Measurements from ENCODE around the gene GNPTAB. TPM values are rescaled to one million over a fixed set of nuclear protein-coding genes. Genes with fewer than 3 reads are reported as not detected.

GNPTAB gene
- total RNA-seq, 2 donors from 2014 or later = 24.0 to 28.3 TPM

DNA sequence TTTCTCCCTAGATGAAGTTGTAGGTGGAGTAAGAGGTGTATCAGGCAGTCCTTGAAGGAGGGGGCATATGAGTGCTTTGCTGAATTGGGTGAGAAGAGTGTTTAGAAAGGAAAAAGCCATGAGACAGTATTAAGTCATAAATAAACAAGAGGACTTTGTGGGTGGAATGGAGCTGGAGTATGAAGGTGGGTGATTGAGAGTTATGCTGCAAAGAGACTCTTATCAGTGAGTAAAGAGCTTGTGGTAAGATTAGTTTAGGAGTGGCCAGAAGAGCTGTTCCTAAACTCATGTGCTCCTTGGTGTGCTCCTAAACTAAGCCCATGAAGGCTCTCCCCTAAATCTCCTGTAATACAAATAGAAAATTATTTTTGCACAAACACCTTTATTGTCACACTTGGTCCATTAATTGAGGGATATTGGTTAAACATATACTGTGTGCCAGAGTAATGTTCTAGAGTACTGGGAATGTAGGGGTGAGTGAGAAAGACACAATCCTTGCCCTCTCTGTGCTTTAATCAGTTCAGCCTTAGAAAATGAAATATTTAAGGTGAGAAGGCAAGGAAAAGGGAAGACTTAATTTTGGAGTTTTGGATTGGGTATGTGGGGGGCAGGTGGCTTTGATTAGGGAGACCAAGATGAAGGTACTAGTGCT, 123.5 kb downstream of the GNPTAB start:
- H3K27me3 ChIP-seq (replicated peaks; ENCODE audit: insufficient read depth) = no peaks in the 10 kb centered on the region
- ATAC-seq (ENCODE audit: insufficient number of reproducible peaks, low FRiP score, low read depth) (no peak), DNase-seq (ENCODE audit: low spot score) (no peak)
- no peaks in the 10 kb centered on the region for H3K9me3 ChIP-seq
- H3K36me3 ChIP-seq = no peaks in the 10 kb centered on the region
- TF ChIP-seq, protein P1, sequence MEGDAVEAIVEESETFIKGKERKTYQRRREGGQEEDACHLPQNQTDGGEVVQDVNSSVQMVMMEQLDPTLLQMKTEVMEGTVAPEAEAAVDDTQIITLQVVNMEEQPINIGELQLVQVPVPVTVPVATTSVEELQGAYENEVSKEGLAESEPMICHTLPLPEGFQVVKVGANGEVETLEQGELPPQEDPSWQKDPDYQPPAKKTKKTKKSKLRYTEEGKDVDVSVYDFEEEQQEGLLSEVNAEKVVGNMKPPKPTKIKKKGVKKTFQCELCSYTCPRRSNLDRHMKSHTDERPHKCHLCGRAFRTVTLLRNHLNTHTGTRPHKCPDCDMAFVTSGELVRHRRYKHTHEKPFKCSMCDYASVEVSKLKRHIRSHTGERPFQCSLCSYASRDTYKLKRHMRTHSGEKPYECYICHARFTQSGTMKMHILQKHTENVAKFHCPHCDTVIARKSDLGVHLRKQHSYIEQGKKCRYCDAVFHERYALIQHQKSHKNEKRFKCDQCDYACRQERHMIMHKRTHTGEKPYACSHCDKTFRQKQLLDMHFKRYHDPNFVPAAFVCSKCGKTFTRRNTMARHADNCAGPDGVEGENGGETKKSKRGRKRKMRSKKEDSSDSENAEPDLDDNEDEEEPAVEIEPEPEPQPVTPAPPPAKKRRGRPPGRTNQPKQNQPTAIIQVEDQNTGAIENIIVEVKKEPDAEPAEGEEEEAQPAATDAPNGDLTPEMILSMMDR (IDR thresholded peaks at IDR 0.05) = no peak
- peaks cover 0 to 3% of the 10 kb centered on the region in 2 donors for H3K4me1 ChIP-seq (ENCODE audit: control insufficient read depth in 1 of 2, low read depth in 2 of 2)
- no peak overlapping the region for H3K27ac ChIP-seq
- H3K4me3 ChIP-seq = no peak overlapping the region

DNA sequence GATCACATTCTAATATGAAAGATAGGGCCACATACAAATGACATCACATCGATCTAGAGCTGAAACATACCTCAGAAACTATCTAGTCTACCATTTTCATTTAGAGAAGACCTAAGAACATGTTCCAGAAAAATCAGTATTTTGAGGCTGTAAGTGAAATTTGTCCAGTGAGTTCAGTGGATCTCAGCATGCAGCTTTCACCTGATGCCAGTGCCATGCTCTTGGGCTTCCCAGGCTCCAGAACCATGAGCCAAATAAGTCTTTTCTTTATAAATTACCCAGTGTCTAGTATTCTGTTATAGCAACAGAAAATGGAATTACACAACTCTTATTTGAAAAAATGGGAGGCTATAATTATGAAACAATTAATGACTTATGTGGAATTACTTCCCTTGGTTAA, 124.4 kb downstream of the GNPTAB start:
- no peak overlapping the region for H3K4me3 ChIP-seq
- H3K9me3 ChIP-seq = no peaks in the 10 kb centered on the region
- H3K4me1 ChIP-seq (ENCODE audit: control insufficient read depth in 1 of 2, low read depth in 2 of 2) = peaks cover 3 to 5% of the 10 kb centered on the region in 2 donors
- H3K27me3 ChIP-seq (replicated peaks; ENCODE audit: insufficient read depth) = no peaks in the 10 kb centered on the region
- H3K27ac ChIP-seq = no peak overlapping the region
- TF ChIP-seq, protein P1 (IDR thresholded peaks at IDR 0.05) = no peak
- no peaks in the 10 kb centered on the region for H3K36me3 ChIP-seq
- ATAC-seq (ENCODE audit: insufficient number of reproducible peaks, low FRiP score, low read depth) = no peak
- DNase-seq (ENCODE audit: low spot score) = no peak

GRCh38 chr12:101703487-101703886, 127.3 kb downstream of the GNPTAB start:
- H3K4me3 ChIP-seq = no peak overlapping the region
- ATAC-seq (ENCODE audit: insufficient number of reproducible peaks, low FRiP score, low read depth) = no peak

GRCh38 chr12:101700299-101700820, 130.4 kb downstream of the GNPTAB start:
- no peak for DNase-seq (ENCODE audit: low spot score)
- H3K9me3 ChIP-seq = no peaks in the 10 kb centered on the region
- no peaks in the 10 kb centered on the region for H3K36me3 ChIP-seq
- H3K4me1 ChIP-seq (ENCODE audit: control insufficient read depth in 1 of 2, low read depth in 2 of 2) = peaks cover 9 to 47% of the 10 kb centered on the region in 2 donors
- TF ChIP-seq, protein P1 (IDR thresholded peaks at IDR 0.05) = no peak
- no peak overlapping the region for H3K27ac ChIP-seq
- ATAC-seq (ENCODE audit: insufficient number of reproducible peaks, low FRiP score, low read depth) = no peak
- no peak overlapping the region for H3K4me3 ChIP-seq
- H3K27me3 ChIP-seq (replicated peaks; ENCODE audit: insufficient read depth) = no peaks in the 10 kb centered on the region

More at GRCh38 chr12:101703487-101703886, 127.3 kb downstream of the GNPTAB start:
- Histone ChIP-seq H3K27ac (no peak overlapping the region), H3K36me3 (no peaks in the 10 kb centered on the region), H3K27me3 (replicated peaks; ENCODE audit: insufficient read depth) (no peaks in the 10 kb centered on the region), H3K9me3 (no peaks in the 10 kb centered on the region), H3K4me1 (ENCODE audit: control insufficient read depth in 1 of 2, low read depth in 2 of 2) (peaks cover 9 to 32% of the 10 kb centered on the region in 2 donors)
- TF ChIP-seq, protein P1 (IDR thresholded peaks at IDR 0.05) = no peak
- no peak for DNase-seq (ENCODE audit: low spot score)

- Histone ChIP-seq H3K9me3 (no peaks in the 10 kb centered on the region), H3K27ac (peak overlapping the region; percentile 82 to 86), H3K36me3 (no peaks in the 10 kb centered on the region), H3K4me3 (peak overlapping the region; percentile 85), H3K27me3 (replicated peaks; ENCODE audit: insufficient read depth) (no peaks in the 10 kb centered on the region), H3K4me1 (ENCODE audit: control insufficient read depth in 1 of 2, low read depth in 2 of 2) (peaks cover 9 to 47% of the 10 kb centered on the region in 2 donors)
- TF ChIP-seq, protein P1 (IDR thresholded peaks at IDR 0.05) = no peak
- DNase-seq (ENCODE audit: low spot score) (no peak), ATAC-seq (ENCODE audit: insufficient number of reproducible peaks, low FRiP score, low read depth) (no peak)
Measured at GRCh38 chr12:101698800-101699347, 131.9 kb downstream of the GNPTAB start.
